SIG-M5 (cell line): Measurements from ENCODE around the gene WDR74.
A peak's percentile ranks its signal among the peaks of the same experiment; 100 is the strongest.
"Not testable (repeated sequence)": the region's sequence is repeated elsewhere in the genome, so short reads cannot be mapped to it uniquely, and the experiment has no call there.

Experiments
- DNase-seq: peaks from one replicate; lab custom pipeline; 2025; lab: John Stamatoyannopoulos, UW

WDR74 gene

GRCh38 chr11:62860835-62861563 lies 21.6 kb upstream of the WDR74 start:
- DNase-seq: no peak

- DNase-seq: not testable (repeated sequence)
Observed at GRCh38 chr11:62859281-62859703, 19.9 kb upstream of the WDR74 start.

DNA sequence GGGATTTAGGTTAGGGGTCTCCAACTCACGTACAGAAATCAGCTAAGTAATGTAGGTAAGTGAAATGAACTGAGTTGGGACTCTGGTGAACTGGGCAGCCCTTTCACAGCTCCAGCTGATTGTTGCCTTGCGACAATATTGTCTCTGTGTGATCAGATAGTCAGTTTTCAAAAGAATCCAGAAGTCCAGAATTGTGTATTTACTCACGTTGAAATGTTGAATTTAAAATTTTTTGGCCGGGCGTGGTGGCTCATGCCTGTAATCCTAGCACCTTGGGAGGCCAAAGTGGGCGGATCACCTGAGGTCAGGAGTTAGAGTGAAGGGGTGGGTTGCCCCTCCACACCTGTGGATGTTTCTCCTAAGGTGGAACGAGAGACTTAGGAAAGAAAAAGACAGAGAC lies 18.8 kb upstream of the WDR74 start:
- no peak for DNase-seq

DNA sequence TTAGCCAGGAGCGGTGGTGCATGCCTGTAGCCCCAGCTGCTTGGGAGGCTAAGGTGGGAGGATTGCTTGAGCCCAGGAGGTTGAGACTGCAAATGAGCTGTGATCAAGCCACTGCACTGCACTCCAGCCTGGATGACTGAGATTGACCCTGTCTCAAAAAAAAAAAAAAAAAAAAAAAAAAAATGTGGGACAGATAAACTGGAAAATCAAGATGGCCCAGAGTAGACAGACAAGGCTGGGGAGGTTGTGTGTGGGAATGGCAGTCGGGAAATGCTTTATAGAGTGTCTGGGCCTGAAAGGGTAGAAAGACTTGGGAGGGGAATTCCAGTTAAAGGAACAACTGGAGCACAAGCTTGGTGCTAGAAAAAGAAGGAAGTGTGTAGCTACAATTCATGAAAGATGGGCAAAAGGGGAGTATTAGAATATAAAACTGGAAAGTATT lies 18.2 kb upstream of the WDR74 start:
- DNase-seq: no peak

GRCh38 chr11:62856333-62856895 lies 17.0 kb upstream of the WDR74 start:
- DNase-seq: no peak

GRCh38 chr11:62855571-62856332 lies 16.4 kb upstream of the WDR74 start:
- peak; percentile 73 for DNase-seq

DNA sequence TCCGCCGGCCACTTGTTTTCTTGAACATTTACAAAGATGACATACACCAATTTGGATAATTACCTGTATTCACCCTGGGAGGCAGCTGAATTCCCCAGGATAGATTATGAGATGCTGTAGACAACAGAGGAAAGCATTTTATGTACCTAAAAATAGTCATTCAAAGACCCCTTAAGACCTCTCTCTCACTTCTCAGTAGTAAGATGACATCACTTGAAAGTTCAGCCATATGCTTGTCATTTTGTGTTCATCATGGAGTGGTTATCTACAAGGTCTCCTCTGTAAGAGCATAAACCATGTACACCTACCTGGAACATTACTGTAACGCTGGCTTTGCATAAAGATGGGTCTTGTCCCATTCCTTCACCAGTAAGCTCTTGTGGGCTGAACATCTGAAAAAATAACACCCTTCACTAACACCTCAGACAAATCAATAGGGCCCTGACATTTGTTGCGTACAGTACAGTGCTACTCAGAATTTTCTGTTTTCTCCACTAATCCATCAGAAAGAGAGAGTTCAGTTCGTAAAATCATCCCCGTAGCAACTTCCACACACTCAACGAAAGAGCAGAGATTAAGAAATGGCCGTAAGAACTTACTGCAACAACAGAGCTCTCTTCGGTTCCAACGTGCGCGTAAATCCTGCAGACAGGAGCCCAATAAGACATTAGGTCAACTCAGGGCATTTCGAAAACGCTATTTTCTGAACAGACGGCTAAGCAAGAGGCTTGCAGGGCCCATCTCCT lies 15.6 kb upstream of the WDR74 start:
- no peak for DNase-seq

DNA sequence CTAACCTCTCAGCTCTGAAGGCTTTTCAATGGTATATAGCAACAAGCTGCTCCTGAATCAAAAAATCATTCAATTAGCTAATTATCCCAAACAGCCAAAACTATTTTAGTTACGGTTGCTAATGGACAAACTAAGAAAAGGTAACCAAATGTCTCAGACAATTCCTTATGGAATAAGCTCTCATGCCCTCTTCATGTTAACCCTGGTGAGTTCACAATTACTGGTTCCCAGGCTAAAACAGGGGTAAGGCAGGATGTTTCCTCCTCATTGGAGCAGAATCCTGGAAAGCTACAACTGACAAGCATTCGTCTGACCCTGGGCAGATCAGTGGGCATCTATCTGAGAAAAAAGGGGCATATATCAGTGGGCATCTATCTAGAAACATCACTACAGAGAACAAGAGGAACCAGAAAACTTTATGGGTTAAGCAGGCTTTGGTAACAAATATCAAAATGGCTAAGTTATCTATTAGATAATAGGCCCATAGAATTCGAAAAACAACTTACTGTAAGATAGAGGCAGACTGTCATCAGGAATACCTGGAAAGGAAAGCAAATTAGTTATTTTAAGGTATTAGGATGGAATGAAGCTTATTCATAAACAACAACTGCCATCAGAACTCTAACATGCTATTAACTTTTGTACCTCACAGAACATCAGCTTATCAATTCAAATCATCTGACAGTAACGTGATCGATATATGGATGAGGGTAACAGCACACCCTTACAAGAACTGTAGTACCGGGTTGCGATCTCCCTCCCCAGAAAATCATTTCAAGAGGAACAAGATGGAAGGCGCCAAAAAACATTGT lies 14.8 kb upstream of the WDR74 start:
- no peak for DNase-seq

DNA sequence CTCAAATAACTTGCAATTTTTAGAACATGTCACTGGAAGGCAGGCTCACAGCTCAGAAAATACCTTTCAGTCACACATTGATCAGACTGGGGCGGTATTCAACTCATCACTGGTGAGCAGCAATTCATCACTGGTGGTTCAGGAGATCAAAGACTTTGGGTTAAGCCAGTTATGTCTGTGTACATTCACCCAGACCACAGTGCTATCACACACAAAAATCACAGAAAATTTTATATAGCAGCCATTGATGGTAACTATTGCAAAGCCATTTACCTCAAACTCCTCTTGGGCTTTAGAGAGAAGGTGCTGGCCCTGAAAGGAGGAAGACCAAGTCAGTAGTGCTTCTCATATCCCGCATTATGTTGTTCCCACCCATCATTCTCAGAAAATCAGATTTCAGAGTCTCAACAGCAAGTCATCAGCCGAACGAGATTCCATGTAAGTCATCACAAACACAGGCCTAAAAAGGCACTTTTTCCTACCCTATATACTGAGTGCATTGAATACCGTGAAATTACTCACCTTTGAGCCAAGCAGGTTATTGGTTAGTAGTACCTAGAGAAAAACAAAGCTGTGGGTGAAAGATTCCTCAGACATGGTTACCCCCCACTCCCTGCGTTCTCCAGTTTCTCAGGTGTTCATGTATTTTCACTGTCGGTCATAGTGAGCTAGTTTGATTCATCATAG lies 14.0 kb upstream of the WDR74 start:
- no peak for DNase-seq

DNA sequence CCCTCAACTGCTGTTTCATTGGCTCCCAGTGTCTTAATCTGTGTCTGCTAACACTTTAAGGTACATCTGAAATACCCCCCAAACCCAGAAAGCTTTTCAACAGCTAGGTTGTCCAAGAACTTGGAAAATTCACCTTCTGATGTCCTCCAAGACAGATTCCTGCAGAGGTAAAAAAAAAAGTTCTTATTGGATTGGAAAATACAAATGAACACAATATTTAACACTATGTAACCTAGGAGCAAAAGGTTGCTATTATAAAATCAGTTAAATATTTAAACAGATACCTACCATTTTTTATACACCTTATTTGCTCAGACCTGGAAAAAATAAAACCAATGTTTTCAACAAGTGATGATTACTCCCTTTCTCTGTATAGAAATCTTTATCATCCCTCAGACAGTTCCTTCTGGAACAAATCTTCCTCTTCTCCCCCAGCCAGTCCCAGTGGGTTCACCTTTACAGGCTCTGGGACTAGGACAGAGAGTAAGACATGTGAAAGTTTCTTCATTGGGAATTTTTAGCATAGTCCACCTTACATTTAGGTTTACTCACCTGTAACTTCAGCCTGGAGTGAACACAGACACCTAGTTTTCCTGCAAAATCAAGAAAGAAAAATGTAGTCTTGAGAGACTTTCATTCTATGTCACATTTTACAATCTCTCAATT lies 13.3 kb upstream of the WDR74 start:
- no peak for DNase-seq

DNA sequence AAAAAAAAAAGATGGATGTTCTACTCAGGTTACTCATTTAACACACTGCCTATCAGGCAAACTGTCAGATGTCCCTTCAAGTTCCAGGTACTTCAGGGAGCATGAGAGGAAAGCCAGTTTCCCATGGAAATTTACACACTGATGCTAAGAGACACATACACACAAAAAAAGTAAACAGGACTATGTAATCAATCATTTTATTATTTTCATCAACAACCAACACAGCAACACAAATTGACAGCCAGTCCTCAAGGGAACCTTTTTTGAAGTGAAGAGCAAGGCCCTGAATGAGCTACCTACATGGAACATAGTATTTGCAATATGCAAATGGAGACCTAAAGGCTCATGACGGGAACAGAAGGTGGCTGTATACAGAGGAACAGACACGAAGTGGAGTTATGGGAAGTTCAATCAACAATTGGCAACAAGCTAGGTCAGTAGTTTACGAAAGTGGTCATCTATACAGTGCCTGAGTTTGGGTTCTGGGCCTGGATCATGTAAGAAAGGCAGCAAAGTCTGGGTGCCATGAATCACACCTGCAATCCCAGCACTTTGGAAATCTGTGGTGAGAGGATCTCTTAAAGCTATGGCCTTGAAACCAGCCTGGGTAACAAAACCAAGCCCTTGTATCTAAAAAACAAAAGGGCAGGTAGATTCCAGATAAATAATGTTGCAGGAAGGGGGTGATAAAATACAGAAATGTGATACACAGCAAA lies 12.6 kb upstream of the WDR74 start:
- no peak for DNase-seq

DNA sequence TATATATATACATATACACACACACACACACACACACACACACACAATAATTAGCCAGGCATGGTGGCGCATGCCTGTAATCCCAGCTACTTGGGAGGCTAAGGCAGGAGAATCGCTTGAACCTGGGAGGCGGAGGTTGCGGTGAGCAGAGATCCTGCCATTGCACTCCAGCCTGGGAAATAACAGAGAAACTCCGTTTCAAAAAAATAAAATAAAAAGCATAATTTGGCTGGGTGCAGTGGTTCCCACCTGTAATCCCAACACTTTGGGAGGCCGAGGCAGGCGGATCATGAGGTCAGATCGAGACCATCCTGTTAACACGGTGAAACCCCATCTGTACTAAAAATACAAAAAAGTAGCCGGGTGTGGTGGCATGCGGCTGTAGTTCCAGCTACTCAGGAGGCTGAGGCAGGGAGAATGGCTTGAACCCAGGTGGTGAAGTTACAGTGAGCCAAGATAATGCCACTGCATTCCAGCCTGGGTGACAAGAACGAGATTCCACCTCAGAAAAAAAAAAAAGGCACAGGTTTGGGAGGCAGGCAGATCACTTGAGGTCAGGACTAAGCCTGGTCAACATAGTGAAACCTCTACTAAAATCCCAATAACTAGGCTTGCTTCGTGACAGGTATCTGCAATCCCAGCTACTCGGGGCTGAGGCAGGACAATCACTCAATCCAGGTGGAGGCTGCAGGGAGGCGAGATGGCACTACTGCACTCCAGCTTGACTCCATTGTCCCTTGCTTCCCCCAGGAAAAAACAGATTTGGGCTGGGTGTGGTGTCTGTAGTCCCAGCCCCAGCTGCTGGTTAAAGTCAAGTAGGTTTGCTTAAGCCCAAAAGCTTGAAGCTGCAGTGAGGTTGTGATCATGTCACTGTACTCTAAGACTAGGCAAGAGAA lies 11.8 kb upstream of the WDR74 start:
- DNase-seq: no peak

- DNase-seq: no peak
Observed at GRCh38 chr11:62847767-62848314, 8.5 kb upstream of the WDR74 start.

GRCh38 chr11:62846177-62846576 lies 6.8 kb upstream of the WDR74 start:
- no peak for DNase-seq

DNA sequence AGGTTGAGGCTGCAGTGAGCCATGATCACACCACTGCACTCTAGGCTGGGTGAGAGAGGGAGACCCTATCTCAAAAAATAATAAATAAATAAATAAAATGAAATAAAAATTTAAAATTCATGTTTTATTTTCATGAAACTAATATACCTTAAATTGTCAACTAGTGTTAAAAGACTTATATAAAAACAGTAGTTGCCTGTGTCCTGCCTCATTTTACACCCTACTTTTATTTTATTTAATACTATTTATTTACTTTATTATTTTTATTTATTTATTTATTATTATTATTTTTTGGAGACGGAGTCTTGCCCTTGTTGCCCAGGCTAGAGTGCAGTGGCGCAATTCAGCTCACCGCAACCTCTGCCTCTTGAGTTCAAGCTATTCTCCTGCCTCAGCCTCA lies 4.8 kb upstream of the WDR74 start:
- DNase-seq: no peak

- no peak for DNase-seq
Observed at GRCh38 chr11:62843466-62843865, 4.1 kb upstream of the WDR74 start.

DNA sequence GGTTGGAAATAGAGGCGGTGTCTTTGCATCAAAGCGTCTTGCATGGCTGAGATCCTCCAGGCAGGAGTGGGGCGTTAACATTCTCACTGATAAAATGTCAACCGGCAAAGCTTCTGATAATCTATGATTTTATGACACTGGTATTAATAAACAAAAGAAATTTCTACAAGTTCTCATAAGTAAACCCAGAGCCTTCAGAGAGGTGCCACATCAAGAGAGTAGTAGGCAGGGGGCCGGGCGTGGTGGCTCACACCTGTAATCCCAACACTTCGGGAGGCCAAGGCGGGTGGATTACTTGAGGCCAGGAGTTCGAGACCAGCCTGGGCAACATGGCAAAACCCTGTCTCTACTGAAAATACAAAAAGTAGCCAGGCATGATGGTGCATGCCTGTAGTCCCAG lies 3.5 kb upstream of the WDR74 start:
- not testable (repeated sequence) for DNase-seq

DNA sequence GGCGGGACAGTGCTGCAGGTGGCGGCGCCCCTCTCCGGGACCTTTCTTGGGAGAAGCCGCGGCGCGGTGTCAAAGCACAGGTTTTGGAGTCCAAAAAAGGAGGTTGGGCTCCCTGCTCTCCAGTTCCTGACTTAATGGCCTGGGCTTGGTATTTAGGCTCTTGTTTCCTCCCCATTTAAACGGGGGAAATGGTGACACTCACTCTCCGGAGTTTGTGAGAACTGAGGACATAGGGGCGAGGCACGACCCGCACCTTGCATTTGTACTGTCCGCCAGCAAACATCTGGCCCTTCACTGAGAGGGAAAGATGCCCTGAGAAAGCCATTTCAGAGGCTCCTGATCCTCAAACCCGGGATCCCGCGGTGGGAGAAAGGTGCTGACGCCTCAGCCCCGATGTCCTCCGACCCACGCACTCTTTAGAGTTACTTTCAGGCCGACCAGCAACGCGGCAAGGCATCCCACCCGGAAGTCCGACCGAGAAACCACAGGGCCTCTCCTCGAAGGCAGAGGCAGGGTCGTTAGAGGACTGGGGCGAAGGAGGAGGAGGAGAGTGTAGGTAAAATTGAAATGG lies 2.9 kb upstream of the WDR74 start:
- DNase-seq: no peak
